HG02870 (cell line): ENCODE measurements around the gene CPNE7.

Experiments used
- ATAC-seq: cut with Tn5 transposase; IDR thresholded peaks from one replicate; pipeline ENCODE4 v1.9.1; 2021; ENCODE audit warnings: mild to moderate bottlenecking, moderate library complexity; ENCODE audit not compliant: unreplicated experiment

The CPNE7 gene

GRCh38 chr16:89548344-89549006 is 27.1 kb upstream of the CPNE7 start:
- no peak for ATAC-seq

- ATAC-seq: no peak
Measured at GRCh38 chr16:89549007-89549700, 26.4 kb upstream of the CPNE7 start.

GRCh38 chr16:89550421-89551007 is 25.0 kb upstream of the CPNE7 start:
- no peak for ATAC-seq

- no peak for ATAC-seq
Measured at GRCh38 chr16:89552329-89552728, 23.2 kb upstream of the CPNE7 start.

GRCh38 chr16:89552913-89553312 is 22.6 kb upstream of the CPNE7 start:
- no peak for ATAC-seq

GRCh38 chr16:89553733-89554132 is 21.8 kb upstream of the CPNE7 start:
- ATAC-seq: no peak

GRCh38 chr16:89554343-89554742 is 21.2 kb upstream of the CPNE7 start:
- ATAC-seq: no peak

- ATAC-seq: no peak
Measured at GRCh38 chr16:89555265-89555664, 20.3 kb upstream of the CPNE7 start.

GRCh38 chr16:89555780-89556179 is 19.8 kb upstream of the CPNE7 start:
- ATAC-seq: no peak

- no peak for ATAC-seq
Measured at GRCh38 chr16:89556750-89557689, 18.5 kb upstream of the CPNE7 start.

- ATAC-seq: no peak
Measured at GRCh38 chr16:89557690-89558490, 17.7 kb upstream of the CPNE7 start.

GRCh38 chr16:89560378-89561141 is 15.0 kb upstream of the CPNE7 start, which contains the start of gene RPL13:
Gene RPL13, plus strand, starts transcription at chr16:89560682. Its CDS starts 278 bp downstream, at chr16:89560960.
- ATAC-seq: peak; percentile 82

GRCh38 chr16:89561142-89561883 is 14.2 kb upstream of the CPNE7 start:
- no peak for ATAC-seq

- ATAC-seq: no peak
Measured at GRCh38 chr16:89561884-89562599, 13.5 kb upstream of the CPNE7 start.

GRCh38 chr16:89562939-89563338 is 12.6 kb upstream of the CPNE7 start:
- ATAC-seq: no peak

- ATAC-seq: no peak
Measured at GRCh38 chr16:89563639-89564392, 11.7 kb upstream of the CPNE7 start.

GRCh38 chr16:89564476-89565255 is 10.9 kb upstream of the CPNE7 start:
- ATAC-seq: no peak
